Activated T-helper 2 cell treated with anti-CD3 and anti-CD28 coated beads, Interferon-gamma antibody, Interleukin-2, Interleukin-4, amounts not matched to agents 10 μg/mL and 5 μg/mL and 100 μg/mL, durations not matched to agents 14 hours and 24 hours and 36 hours (primary cell): ENCODE measurements around the gene ZNF831. TPM values are rescaled to one million over a fixed set of nuclear protein-coding genes. Genes with fewer than 3 reads are reported as not detected.
A peak's percentile ranks its signal among the peaks of the same experiment; 100 is the strongest.

Source experiments
- DNase-seq: peaks from one replicate; pipeline ENCODE4 v3.0.0; 2021; ENCODE audit warnings: low spot score
- H3K27ac Mint-ChIP-seq: one replicate; pipeline ENCODE4 v1.8.0; 2021; ENCODE audit warnings: mixed read lengths
- H3K27me3 Mint-ChIP-seq: one replicate; pipeline ENCODE4 v1.8.0; 2021; ENCODE audit warnings: low read depth, mixed read lengths
- H3K36me3 Mint-ChIP-seq: one replicate; pipeline ENCODE4 v1.8.0; 2021; ENCODE audit warnings: low read depth, mixed read lengths
- H3K4me1 Mint-ChIP-seq: one replicate; pipeline ENCODE4 v1.8.0; 2021; ENCODE audit warnings: low read depth, mixed read lengths
- H3K4me3 Mint-ChIP-seq: one replicate; pipeline ENCODE4 v1.8.0; 2021; ENCODE audit warnings: low read depth, mild to moderate bottlenecking, moderate library complexity, mixed read lengths
- H3K9me3 Mint-ChIP-seq: one replicate; pipeline ENCODE4 v1.8.0; 2021; ENCODE audit warnings: mixed read lengths
- intact Hi-C: fragments of 100-400 bp; cut with micrococcal nuclease; formaldehyde crosslinking; loops from one replicate; pipeline ENCODE4 v1.15.1; 2023
- total RNA-seq: library from RNA; stranded (reverse); gene quantifications from 2 replicates; pipeline ENCODE4 v1.2.3, GENCODE V29; 2022

Gene ZNF831
- total RNA-seq, 1 donor from 2014 or later: 3.0 TPM

DNA sequence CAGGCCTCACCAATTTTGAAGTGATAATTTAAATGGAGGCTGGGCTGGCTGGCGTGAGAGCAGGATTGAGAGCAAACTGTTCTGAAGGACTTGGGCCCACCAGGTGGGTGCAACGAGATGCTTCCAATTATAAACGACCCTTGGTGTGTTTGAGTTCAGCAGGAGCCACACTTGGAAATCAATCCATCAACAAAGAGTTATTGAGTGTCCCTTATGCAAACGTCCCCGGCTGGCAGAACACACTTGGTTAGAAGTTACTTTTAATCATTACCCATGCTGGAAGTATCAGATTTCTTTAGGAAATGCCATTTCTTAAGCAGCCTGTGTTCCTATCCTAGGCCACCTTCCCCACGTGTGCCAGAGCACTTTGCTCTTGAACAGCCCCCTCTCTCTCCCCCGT is 37.8 kb upstream of the ZNF831 start:
- no peak for DNase-seq
- Mint-ChIP-seq H3K27ac (no peak overlapping the region), H3K36me3 (peaks cover 6% of the 10 kb centered on the region), H3K4me1 (peaks cover 30% of the 10 kb centered on the region), H3K4me3 (no peak overlapping the region), H3K27me3 (no peaks in the 10 kb centered on the region), H3K9me3 (peaks cover 10% of the 10 kb centered on the region)
- intact Hi-C loops: no loop called here

DNA sequence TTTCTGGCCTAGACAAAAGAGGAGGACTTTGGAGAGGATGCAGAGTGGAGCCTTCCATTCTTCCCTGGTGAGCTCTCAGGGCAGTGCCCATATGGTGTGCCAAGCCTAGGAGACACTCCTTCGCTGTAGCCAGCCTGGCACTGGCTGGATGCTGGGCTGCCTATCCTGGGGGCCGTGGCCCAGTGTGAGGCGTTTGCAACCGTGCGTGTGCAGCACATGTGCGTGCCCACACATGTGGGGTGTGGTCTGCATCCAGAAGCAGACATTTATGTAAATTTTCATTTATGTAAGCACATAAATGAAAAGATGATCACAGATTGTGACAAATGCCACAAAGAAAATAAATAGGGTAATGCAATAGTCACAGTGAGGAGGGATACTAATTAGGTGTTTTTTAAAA is 35.8 kb upstream of the ZNF831 start:
- no peak overlapping the region for H3K4me3 Mint-ChIP-seq
- H3K4me1 Mint-ChIP-seq: peaks cover 11% of the 10 kb centered on the region
- intact Hi-C loops: no loop called here

GRCh38 chr20:59131551-59132285 is 31.9 kb upstream of the ZNF831 start:
- H3K27ac Mint-ChIP-seq: no peak overlapping the region
- intact Hi-C loops: no loop called here
- no peak for DNase-seq

More for the DNA sequence above, 35.8 kb upstream of the ZNF831 start:
- DNase-seq: no peak
- Mint-ChIP-seq H3K27ac (no peak overlapping the region), H3K9me3 (no peaks in the 10 kb centered on the region), H3K27me3 (no peaks in the 10 kb centered on the region), H3K36me3 (no peaks in the 10 kb centered on the region)

DNA sequence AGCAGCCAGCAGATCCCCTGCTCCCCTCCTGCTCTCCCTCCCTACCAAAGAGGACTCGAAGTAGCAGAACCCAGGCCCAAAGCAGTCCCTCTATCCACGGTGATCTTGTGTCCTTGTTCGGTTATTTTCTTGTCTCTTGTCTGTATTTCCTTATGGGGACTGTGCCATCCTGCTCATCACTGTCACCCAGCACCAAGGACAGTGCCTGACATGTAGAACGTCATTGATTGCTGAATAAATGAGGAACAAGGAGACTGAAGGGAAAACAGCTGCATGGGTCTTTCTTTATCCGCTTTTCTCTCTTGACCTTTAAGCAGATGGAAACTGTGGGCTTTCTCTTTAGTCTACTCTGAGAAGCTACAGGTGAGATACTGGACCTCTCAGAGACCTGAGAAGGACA is 29.4 kb upstream of the ZNF831 start:
- Mint-ChIP-seq H3K36me3 (no peaks in the 10 kb centered on the region), H3K4me3 (no peak overlapping the region), H3K4me1 (no peaks in the 10 kb centered on the region)

More at GRCh38 chr20:59131551-59132285, 31.9 kb upstream of the ZNF831 start:
- Mint-ChIP-seq H3K27me3 (peaks cover 3% of the 10 kb centered on the region), H3K36me3 (no peaks in the 10 kb centered on the region), H3K9me3 (no peaks in the 10 kb centered on the region), H3K4me3 (no peak overlapping the region), H3K4me1 (peaks cover 2% of the 10 kb centered on the region)

DNA sequence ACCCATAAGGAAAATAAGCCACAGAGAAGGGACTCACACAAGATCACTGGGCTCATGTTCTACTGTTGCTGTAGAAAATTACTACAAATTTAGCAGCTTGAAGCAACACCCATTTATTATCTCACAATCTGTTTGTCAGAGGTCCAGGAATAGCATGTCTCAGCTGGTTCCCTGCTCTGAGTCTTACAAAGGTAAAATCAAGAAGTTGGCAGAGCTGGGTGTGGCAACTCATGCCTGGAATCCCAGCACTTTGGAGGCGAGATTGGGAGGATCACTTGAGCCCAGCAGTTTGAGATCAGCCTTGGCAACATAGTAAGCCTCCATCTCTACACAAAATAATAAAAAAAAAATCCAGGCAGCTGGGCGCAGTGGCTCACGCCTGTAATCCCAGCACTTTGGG is 28.5 kb upstream of the ZNF831 start:
- H3K9me3 Mint-ChIP-seq: no peaks in the 10 kb centered on the region
- H3K4me3 Mint-ChIP-seq: no peak overlapping the region
- intact Hi-C loops: no loop called here
- no peak for DNase-seq
- H3K36me3 Mint-ChIP-seq: no peaks in the 10 kb centered on the region
- no peak overlapping the region for H3K27ac Mint-ChIP-seq
- H3K27me3 Mint-ChIP-seq: peaks cover 5% of the 10 kb centered on the region
- peaks cover 3% of the 10 kb centered on the region for H3K4me1 Mint-ChIP-seq

More for the DNA sequence above, 29.4 kb upstream of the ZNF831 start:
- DNase-seq: no peak
- intact Hi-C loops: no loop called here
- no peaks in the 10 kb centered on the region for H3K9me3 Mint-ChIP-seq
- H3K27ac Mint-ChIP-seq: no peak overlapping the region
- H3K27me3 Mint-ChIP-seq: peaks cover 5% of the 10 kb centered on the region

DNA sequence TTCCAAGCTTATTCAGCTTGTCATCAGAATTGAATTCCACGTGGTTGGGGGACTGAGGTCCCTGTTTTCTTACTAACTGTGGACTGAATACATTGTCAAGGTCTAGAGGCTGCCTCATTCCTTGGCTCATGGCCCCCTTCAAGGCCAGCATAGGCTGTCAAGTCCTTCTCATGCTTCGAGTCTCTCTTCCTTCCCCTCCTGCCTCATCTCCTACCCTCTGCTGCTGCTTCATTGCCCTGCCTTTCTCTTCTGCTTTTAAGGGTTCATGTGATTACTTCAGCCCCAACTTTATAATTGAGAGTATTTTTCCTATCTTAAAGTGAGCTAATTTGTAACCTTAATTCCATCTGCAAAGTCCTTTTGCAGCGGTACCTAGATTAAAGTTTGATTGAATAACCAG is 27.6 kb upstream of the ZNF831 start:
- Mint-ChIP-seq H3K4me3 (no peak overlapping the region), H3K9me3 (no peaks in the 10 kb centered on the region), H3K36me3 (no peaks in the 10 kb centered on the region), H3K27me3 (peaks cover 5% of the 10 kb centered on the region), H3K27ac (no peak overlapping the region), H3K4me1 (peaks cover 7% of the 10 kb centered on the region)
- DNase-seq: no peak
- intact Hi-C loops: no loop called here

DNA sequence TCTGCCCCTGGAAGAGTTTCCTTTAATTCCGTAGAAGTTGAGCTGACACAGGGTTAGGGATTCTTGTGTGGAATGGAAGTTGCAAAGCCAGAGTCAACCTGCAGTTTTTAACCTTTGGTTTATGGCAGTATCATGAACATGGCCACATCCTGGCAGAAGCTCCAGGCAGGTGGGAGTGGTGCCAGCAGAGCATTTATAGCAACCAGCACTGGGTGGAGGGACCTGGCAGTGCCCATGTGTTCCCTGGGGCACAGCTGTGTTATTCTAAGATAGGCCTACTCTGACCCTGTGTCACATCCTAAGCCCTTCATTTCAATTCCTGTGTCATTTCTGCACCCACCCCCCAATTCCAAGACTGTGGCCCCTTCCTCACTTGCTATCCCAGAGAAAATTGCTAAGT is 26.1 kb upstream of the ZNF831 start:
- no peak overlapping the region for H3K4me3 Mint-ChIP-seq
- peaks cover 7% of the 10 kb centered on the region for H3K4me1 Mint-ChIP-seq
- H3K27me3 Mint-ChIP-seq: peaks cover 5% of the 10 kb centered on the region
- no peaks in the 10 kb centered on the region for H3K9me3 Mint-ChIP-seq
- DNase-seq: no peak
- no peak overlapping the region for H3K27ac Mint-ChIP-seq
- intact Hi-C loops: no loop called here
- no peaks in the 10 kb centered on the region for H3K36me3 Mint-ChIP-seq

DNA sequence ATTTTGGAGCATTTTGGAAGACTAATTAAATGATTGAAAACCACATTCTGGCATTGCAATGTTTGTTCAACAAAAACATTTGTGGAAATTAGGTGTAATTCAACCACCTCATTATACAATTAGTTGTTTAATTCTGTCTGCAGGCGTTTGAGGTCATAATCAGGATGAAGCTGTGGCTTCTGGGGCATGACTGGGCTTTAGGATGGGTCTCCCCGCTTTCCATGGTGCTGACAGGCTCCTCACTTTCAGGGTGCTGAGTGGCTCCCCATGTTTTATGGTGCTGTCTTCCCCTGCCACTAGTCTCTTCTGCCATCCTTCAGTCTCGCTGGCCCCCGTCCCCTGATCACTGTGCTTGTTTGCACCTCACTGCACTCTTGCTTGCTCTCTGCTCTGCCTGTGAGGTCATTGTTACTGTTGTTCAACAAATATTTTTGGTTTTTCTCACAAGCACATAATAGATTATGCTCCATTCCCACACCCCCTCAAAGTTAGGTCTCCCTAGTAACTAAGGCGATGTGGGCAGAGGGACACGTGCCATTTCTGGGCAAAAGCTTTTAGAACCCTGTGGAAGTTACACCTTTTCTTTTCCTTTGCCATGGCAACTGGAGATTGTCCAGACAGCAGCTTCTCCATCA is 25.4 kb upstream of the ZNF831 start:
- Mint-ChIP-seq H3K4me1 (peaks cover 7% of the 10 kb centered on the region), H3K27ac (no peak overlapping the region), H3K4me3 (no peak overlapping the region), H3K9me3 (no peaks in the 10 kb centered on the region), H3K27me3 (peaks cover 5% of the 10 kb centered on the region), H3K36me3 (no peaks in the 10 kb centered on the region)
- no peak for DNase-seq
- intact Hi-C loops: no loop called here

DNA sequence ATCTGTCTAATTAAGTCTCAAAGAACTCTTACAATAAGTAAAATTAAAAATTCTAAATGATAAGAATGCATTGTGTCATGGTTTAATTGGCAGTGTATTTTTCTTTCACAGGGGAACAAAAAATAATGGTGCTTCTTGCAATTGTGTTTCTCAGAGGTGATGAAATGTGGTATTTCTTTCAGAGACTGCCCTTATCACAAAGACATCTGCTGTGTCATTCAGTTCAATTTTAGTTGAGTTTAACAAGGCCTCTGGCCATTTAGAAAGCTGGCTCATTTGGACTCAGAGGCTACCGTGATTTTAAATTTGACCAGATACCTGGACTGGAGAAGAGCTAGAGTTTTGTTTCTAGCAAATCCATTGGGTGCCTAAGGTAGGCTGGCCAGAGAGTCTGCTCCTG is 23.6 kb upstream of the ZNF831 start:
- no peak overlapping the region for H3K4me3 Mint-ChIP-seq
- no peaks in the 10 kb centered on the region for H3K9me3 Mint-ChIP-seq
- intact Hi-C loops: no loop called here
- no peaks in the 10 kb centered on the region for H3K36me3 Mint-ChIP-seq
- peaks cover 5% of the 10 kb centered on the region for H3K27me3 Mint-ChIP-seq
- DNase-seq: no peak
- H3K4me1 Mint-ChIP-seq: peaks cover 17% of the 10 kb centered on the region
- no peak overlapping the region for H3K27ac Mint-ChIP-seq

DNA sequence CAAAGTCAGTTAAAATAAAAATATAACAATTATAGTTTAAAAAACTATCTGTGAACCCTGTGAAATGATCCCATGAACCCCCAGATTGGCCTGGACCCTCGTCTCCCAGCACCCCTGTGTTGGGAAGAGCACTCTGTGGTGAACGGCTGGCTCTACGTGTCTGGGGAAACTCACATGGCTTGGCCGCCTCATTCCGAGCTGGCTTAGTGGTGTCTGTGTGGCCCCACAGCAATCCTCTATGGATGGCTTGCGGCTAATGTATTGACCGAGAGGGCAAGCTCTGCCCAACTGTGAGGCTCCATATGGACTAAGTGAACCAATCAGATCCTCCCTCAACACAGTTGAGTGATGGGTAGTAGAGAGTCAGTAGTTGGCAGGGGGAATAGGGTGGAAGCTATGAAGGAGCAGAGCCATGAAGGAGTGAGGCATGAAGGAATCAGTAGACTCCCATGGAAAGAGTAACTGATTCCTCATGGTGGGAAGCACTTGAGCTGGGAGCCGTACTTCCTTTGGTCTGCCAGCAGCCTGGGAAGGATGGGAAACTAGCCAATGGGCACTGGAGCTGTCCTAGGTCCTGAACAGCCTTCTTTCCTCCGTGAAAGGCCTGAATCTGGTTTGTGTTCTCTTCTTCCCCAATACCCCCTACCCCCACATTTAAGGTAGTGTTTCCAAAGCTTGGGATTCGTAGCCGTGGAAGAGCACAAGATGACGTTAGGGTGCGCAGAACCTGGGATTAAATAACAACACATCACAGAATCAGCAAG is 21.6 kb upstream of the ZNF831 start:
- no peaks in the 10 kb centered on the region for H3K36me3 Mint-ChIP-seq
- intact Hi-C loops: no loop called here
- H3K4me1 Mint-ChIP-seq: peaks cover 37% of the 10 kb centered on the region
- H3K9me3 Mint-ChIP-seq: no peaks in the 10 kb centered on the region
- H3K4me3 Mint-ChIP-seq: no peak overlapping the region
- H3K27ac Mint-ChIP-seq: no peak overlapping the region
- H3K27me3 Mint-ChIP-seq: peaks cover 2% of the 10 kb centered on the region
- no peak for DNase-seq

DNA sequence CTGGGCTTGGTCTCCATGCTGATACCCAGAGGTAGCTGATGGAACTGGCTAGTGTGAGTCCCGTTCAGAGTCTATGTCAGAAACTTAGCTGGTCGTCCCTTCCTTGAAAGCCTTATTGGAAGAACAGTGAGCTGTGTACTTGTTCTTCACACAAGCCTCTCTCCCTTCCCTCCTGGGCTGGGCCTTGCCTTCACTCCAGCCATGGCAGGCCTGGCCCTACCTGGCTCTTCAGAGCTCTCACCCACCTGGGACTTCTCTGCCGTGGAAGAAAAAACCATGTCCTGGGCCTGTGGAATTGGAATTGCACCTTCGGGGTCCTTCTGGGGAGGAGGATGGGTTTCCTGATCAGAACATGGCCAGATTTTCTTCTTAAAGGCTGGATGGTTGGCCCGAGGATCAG is 20.3 kb upstream of the ZNF831 start:
- H3K36me3 Mint-ChIP-seq: peaks cover 8% of the 10 kb centered on the region
- H3K27ac Mint-ChIP-seq: no peak overlapping the region
- H3K4me3 Mint-ChIP-seq: no peak overlapping the region
- no peaks in the 10 kb centered on the region for H3K9me3 Mint-ChIP-seq
- DNase-seq: no peak
- intact Hi-C loops: no loop called here
- peaks cover under 1% of the 10 kb centered on the region for H3K27me3 Mint-ChIP-seq
- H3K4me1 Mint-ChIP-seq: peaks cover 50% of the 10 kb centered on the region

DNA sequence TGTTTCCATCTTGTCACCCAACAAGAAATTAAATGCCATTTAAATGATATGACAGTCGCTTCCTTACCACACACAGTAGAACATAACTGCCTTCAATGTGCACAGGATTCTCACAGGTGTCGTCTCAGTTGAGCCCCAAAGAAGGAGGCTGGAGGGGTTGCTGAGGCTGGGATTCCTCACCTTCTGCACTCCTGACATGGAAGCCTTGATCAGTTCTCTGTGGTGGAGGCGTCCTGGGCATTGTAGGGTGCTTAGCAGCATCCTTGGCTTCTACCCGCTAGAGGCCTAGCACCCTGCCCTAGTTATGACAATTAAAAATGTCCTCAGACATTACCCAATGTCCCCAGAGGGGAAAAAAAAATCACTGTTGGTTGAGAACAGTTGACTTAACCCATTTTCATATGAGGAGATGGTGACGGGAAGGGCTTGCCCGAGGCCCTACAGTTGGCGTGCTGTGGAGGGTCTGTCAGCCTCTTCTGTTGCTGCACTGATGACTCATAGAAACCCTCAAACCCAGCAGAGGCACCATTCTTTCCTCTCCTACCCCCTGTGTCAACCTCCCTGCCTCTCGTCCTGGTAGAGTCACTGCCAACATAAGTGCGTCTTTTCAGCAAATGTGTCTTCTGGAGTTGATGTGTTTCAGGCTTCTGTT is 19.3 kb upstream of the ZNF831 start:
- Mint-ChIP-seq H3K9me3 (no peaks in the 10 kb centered on the region), H3K36me3 (peaks cover 8% of the 10 kb centered on the region), H3K27me3 (no peaks in the 10 kb centered on the region), H3K4me3 (no peak overlapping the region), H3K4me1 (peaks cover 57% of the 10 kb centered on the region), H3K27ac (peak overlapping the region; percentile 63)
- intact Hi-C loops: no loop called here
- no peak for DNase-seq

- Mint-ChIP-seq H3K4me3 (no peak overlapping the region), H3K4me1 (peaks cover 62% of the 10 kb centered on the region), H3K27me3 (no peaks in the 10 kb centered on the region), H3K9me3 (no peaks in the 10 kb centered on the region), H3K27ac (peak overlapping the region; percentile 63), H3K36me3 (peaks cover 8% of the 10 kb centered on the region)
- intact Hi-C loops: no loop called here
- no peak for DNase-seq
Observed at GRCh38 chr20:59144831-59145196, 18.8 kb upstream of the ZNF831 start.
